Choroid plexus epithelial cell (primary cell): Measurements from ENCODE around the gene SLC30A4.

Source experiments
- DNase-seq: peaks from one replicate; pipeline ENCODE4 v3.0.0-alpha.2; 2010; ENCODE audit warnings: low read depth
- H3K4me3 ChIP-seq: 2 replicates; pipeline ENCODE4 v1.5.1; 2011; ENCODE audit warnings: low read depth, mild to moderate bottlenecking, control low read depth, low read length, moderate library complexity
- TF ChIP-seq, protein P1 (sequence below): conservative IDR thresholded peaks from 2 replicates; pipeline ENCODE4 v1.5.1; 2011; ENCODE audit warnings: low read depth, mild to moderate bottlenecking, control low read depth, inconsistent platforms, low read length, moderate library complexity

SLC30A4 gene

DNA sequence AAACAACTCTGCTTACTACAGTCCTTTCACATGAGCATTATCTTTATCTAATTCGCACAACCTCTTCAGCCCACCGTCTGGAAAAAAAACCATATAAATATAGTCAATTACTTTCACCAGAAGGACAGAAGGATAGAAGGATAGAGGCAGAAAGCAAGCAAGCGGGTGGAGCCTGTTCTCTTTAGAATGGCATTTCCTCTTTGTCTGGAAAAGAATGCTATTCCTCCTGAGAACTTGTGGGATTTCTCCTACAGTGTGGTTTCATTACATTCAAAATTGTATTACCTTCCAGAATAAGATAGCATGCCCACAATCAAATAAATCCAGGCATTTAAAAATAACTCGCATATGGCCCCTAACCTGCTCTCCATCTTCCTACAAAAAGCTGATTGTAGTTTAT, 23.1 kb downstream of the SLC30A4 start:
- peak; percentile 30 for DNase-seq
- TF ChIP-seq, protein P1, sequence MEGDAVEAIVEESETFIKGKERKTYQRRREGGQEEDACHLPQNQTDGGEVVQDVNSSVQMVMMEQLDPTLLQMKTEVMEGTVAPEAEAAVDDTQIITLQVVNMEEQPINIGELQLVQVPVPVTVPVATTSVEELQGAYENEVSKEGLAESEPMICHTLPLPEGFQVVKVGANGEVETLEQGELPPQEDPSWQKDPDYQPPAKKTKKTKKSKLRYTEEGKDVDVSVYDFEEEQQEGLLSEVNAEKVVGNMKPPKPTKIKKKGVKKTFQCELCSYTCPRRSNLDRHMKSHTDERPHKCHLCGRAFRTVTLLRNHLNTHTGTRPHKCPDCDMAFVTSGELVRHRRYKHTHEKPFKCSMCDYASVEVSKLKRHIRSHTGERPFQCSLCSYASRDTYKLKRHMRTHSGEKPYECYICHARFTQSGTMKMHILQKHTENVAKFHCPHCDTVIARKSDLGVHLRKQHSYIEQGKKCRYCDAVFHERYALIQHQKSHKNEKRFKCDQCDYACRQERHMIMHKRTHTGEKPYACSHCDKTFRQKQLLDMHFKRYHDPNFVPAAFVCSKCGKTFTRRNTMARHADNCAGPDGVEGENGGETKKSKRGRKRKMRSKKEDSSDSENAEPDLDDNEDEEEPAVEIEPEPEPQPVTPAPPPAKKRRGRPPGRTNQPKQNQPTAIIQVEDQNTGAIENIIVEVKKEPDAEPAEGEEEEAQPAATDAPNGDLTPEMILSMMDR: no peak
- H3K4me3 ChIP-seq: no peak overlapping the region

DNA sequence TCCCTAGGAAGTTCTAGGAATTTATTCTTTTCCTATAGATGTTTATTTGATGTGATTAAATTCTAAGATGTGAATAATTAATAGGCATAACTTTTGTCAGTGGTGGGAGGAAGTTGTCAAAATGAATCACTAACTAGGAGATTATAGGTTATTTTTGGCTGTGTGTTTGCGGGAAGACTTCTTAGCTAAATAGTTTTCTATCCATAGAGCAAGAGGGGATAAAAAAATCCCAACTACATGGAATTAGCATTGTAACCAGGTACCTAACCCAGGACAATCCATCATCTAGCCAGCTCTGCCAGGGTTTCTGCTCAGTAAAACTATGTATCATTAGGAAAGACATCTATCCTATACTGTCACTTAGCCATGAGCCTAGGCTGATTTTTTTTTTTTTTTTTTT, 23.9 kb downstream of the SLC30A4 start:
- DNase-seq: no peak
- TF ChIP-seq, protein P1: no peak
- no peak overlapping the region for H3K4me3 ChIP-seq

DNA sequence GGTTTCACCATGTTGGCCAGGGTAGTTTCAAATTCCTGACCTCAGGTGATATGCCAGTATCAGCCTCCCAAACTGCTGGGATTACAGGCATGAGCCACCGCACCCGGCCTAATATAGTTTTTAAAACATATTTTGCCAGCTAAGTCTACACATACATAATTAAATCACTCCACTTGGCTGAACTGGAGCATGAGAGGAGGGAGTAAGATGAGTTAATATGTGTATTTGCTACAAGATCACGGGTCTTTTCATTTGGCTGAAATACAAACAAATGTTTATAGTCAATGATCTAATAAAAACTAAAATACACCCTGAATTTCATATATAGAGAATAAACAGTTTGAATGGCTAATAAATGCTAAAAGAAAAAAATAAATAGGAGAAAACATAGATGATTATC, 25.3 kb downstream of the SLC30A4 start:
- DNase-seq: no peak
- TF ChIP-seq, protein P1: no peak
- no peak overlapping the region for H3K4me3 ChIP-seq

DNA sequence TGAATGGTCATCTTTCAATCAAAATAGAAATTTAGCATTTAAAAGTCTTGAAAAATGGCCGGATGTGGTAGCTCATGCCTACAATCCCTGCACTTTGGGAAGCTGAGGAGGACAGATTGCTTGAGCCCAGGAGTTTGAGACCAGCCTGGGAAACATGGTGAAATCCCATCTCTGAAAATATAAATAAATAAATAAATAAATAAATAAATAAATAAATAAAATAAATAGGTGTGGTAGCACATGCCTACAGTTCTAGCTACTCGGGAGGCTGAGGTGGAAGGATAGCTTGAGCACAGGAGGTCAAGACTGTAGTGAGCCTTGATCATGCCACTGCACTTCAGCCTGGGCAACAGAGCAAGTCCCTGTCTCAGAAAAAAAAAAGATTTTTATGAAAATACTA, 25.9 kb downstream of the SLC30A4 start:
- TF ChIP-seq, protein P1: no peak
- H3K4me3 ChIP-seq: no peak overlapping the region
- no peak for DNase-seq

DNA sequence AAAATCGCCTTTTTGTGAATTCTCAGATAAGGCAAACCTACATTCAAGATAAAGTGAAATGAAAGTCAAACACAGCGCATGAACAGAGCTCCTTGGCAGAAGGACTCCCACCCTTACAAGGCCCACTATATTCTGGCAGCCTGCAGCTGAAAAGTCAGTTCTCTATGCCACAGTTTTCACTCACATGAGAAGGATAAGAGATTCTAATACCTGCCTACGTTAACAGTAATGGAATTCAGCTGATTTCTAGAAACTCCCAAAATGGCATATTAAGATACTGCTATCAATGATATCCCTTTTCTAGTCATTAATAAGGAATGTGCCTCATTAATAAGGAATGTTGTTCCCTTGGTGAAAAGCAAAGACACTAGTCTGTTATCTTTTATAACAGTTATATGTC, 27.0 kb downstream of the SLC30A4 start:
- no peak overlapping the region for H3K4me3 ChIP-seq
- DNase-seq: no peak
- TF ChIP-seq, protein P1: no peak

DNA sequence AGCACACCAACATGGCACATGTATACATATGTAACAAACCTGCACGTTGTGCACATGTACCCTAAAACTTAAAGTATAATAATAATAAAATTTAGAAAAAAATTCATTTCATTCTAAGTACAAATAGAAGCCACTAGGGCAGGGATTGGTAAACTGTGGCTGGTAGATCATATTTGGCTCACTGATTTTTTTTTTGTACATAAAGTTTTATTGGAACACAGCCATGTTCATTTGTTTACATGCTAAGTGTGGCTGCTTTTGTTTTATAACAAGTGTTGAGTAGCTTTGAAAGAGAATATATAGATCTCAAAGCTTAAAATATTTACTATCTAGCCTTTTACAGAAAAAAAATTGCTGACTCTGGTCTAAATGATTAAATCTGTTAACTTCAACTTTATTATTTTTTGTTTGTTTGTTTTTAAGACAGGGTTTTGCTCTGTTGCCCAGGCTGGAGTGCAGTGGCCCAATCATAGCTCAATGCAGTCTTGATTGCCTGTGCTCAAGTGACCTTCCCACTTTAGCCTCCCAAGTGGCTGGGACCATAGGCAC, 32.8 kb downstream of the SLC30A4 start:
- H3K4me3 ChIP-seq: no peak overlapping the region
- DNase-seq: no peak
- TF ChIP-seq, protein P1: no peak

DNA sequence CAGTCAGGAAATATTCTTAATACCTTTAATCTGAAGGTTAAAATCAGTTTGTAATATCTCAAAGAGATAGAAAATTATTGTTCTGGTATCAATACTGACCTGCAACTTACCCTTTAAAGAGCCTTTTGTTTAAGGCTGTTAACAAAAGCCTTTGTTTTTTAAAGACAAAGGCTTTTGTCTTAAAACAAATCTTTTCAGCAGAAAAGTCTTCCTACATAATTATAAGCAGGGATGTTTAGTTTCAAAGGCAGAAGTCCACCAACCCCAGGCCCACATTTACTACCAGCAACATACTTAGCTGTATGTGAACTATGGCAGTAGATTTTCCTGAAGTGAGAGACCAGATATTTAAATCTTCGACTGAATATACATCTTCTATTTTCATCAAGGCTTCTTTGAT, 36.2 kb downstream of the SLC30A4 start:
- no peak overlapping the region for H3K4me3 ChIP-seq
- TF ChIP-seq, protein P1: no peak
- DNase-seq: no peak
